HCT116 (cell line): ENCODE results near the gene DCD.

Experiments used
- EGR1 ChIP-seq: IDR thresholded peaks from 2 replicates; pipeline ENCODE4 v1.6.1; 2012; ENCODE audit warnings: low read depth
- EZH2 ChIP-seq: fragments of 200-600 bp; sonication (generic); IDR thresholded peaks from 2 replicates; pipeline ENCODE4 v1.6.1; 2017; ENCODE audit warnings: antibody characterized with exemption, mixed run types
- EZH2phosphoT487 ChIP-seq: fragments of 200-600 bp; IDR thresholded peaks from 2 replicates; pipeline ENCODE4 v1.6.1; 2018; ENCODE audit warnings: antibody characterized with exemption, borderline replicate concordance
- POLR2A ChIP-seq: IDR thresholded peaks from 2 replicates; pipeline ENCODE4 v1.7.0; 2011; ENCODE audit warnings: borderline replicate concordance; ENCODE audit not compliant: insufficient read depth, insufficient read length; ENCODE audit errors: extremely low read depth
- RAD21 ChIP-seq: IDR thresholded peaks from 2 replicates; pipeline ENCODE4 v1.6.1; 2012; ENCODE audit warnings: low read depth, mild to moderate bottlenecking
- TF ChIP-seq, protein P1 (sequence below), 3 experiments: fragments of 200-600 bp in 1 of 3; sonication (generic) in 1 of 3; IDR thresholded peaks in 2 of 3; conservative IDR thresholded peaks in 1 of 3; 2 replicates each; pipeline ENCODE4 v1.5.1; 2012 to 2017; ENCODE audit warnings: low read depth in 2 of 3, low read length in 2 of 3, antibody characterized with exemption in 1 of 3, borderline replicate concordance in 1 of 3, control low read depth in 1 of 3, mild to moderate bottlenecking in 1 of 3, mixed read lengths in 1 of 3, mixed run types in 1 of 3, moderate library complexity in 1 of 3; ENCODE audit not compliant: insufficient read depth in 1 of 3
- TF ChIP-seq, protein P2 (sequence below): IDR thresholded peaks from 2 replicates; pipeline ENCODE4 v1.6.1; 2011; ENCODE audit warnings: mild to moderate bottlenecking, low read length, moderate library complexity; ENCODE audit not compliant: insufficient replicate concordance; ENCODE audit errors: extremely low read depth

DNA sequence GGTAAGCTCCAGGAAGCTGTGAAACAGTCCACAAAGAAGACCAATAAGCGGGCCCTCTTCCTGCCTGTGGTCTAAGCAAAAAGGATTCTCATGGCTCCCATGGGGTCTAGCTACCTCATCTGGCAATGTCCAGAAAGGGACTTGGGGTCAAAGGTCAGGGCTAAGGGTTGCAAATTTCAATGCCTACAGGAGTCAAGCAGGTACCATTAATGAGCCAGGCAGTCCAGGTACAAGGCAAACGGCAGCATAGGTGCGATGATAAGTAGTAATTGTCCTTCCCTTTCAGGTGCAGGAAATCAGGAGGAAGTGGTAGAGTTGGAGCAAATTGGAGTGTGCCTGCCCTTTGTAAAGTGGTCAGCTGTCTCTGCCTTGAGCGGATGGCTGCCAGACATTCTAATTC lies 7.1 kb downstream of the DCD start:
- no peak for TF ChIP-seq POLR2A
- TF ChIP-seq, protein P1, sequence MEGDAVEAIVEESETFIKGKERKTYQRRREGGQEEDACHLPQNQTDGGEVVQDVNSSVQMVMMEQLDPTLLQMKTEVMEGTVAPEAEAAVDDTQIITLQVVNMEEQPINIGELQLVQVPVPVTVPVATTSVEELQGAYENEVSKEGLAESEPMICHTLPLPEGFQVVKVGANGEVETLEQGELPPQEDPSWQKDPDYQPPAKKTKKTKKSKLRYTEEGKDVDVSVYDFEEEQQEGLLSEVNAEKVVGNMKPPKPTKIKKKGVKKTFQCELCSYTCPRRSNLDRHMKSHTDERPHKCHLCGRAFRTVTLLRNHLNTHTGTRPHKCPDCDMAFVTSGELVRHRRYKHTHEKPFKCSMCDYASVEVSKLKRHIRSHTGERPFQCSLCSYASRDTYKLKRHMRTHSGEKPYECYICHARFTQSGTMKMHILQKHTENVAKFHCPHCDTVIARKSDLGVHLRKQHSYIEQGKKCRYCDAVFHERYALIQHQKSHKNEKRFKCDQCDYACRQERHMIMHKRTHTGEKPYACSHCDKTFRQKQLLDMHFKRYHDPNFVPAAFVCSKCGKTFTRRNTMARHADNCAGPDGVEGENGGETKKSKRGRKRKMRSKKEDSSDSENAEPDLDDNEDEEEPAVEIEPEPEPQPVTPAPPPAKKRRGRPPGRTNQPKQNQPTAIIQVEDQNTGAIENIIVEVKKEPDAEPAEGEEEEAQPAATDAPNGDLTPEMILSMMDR (IDR thresholded peaks at IDR 0.05 in 2 of 3, conservative IDR thresholded peaks at IDR 0.05 in 1 of 3; ENCODE audit: borderline replicate concordance in 1 of 3, insufficient read depth in 1 of 3, low read depth in 2 of 3, low read length in 2 of 3), result no peak
- TF ChIP-seq EGR1, result no peak
- TF ChIP-seq, protein P2, sequence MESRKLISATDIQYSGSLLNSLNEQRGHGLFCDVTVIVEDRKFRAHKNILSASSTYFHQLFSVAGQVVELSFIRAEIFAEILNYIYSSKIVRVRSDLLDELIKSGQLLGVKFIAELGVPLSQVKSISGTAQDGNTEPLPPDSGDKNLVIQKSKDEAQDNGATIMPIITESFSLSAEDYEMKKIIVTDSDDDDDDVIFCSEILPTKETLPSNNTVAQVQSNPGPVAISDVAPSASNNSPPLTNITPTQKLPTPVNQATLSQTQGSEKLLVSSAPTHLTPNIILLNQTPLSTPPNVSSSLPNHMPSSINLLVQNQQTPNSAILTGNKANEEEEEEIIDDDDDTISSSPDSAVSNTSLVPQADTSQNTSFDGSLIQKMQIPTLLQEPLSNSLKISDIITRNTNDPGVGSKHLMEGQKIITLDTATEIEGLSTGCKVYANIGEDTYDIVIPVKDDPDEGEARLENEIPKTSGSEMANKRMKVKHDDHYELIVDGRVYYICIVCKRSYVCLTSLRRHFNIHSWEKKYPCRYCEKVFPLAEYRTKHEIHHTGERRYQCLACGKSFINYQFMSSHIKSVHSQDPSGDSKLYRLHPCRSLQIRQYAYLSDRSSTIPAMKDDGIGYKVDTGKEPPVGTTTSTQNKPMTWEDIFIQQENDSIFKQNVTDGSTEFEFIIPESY, result no peak
- no peak for TF ChIP-seq EZH2
- TF ChIP-seq RAD21, result no peak
- no peak for TF ChIP-seq EZH2phosphoT487
